Activated gamma-delta T cell treated with Interleukin-2 at 50 U/mL for 16 hours (primary cell): ENCODE results near the gene ZBTB7C.

ENCODE experiments used
- DNase-seq: peaks from one replicate; pipeline ENCODE4 v3.0.0-alpha.2; 2020

ZBTB7C gene

GRCh38 chr18:48044944-48045343 lies 364.2 kb downstream of the ZBTB7C start:
- no peak for DNase-seq

- DNase-seq: no peak
These were observed 366.0 kb downstream of the ZBTB7C start for GRCh38 chr18:48043166-48043565.

- no peak for DNase-seq
These were observed 366.8 kb downstream of the ZBTB7C start for GRCh38 chr18:48042431-48042830.

- DNase-seq: no peak
These were observed 368.6 kb downstream of the ZBTB7C start for GRCh38 chr18:48040457-48041110.

GRCh38 chr18:48039769-48040215 lies 369.4 kb downstream of the ZBTB7C start:
- DNase-seq: no peak

- no peak for DNase-seq
These were observed 370.5 kb downstream of the ZBTB7C start for GRCh38 chr18:48038636-48039035.

GRCh38 chr18:48037481-48038271 lies 371.5 kb downstream of the ZBTB7C start:
- DNase-seq: no peak

- no peak for DNase-seq
These were observed 372.4 kb downstream of the ZBTB7C start for GRCh38 chr18:48036641-48037421.

- no peak for DNase-seq
These were observed 373.0 kb downstream of the ZBTB7C start for GRCh38 chr18:48036226-48036625.

GRCh38 chr18:48035556-48035860 lies 373.7 kb downstream of the ZBTB7C start:
- DNase-seq: no peak

GRCh38 chr18:48034651-48035555 lies 374.3 kb downstream of the ZBTB7C start:
- DNase-seq: no peak

GRCh38 chr18:48033790-48034650 lies 375.2 kb downstream of the ZBTB7C start:
- no peak for DNase-seq

- no peak for DNase-seq
These were observed 376.1 kb downstream of the ZBTB7C start for GRCh38 chr18:48032876-48033789.

GRCh38 chr18:48031641-48032040 lies 377.5 kb downstream of the ZBTB7C start:
- no peak for DNase-seq

- DNase-seq: no peak
These were observed 378.3 kb downstream of the ZBTB7C start for GRCh38 chr18:48030616-48031480.

GRCh38 chr18:48029296-48029986 lies 379.7 kb downstream of the ZBTB7C start:
- DNase-seq: no peak

- DNase-seq: no peak
These were observed 380.5 kb downstream of the ZBTB7C start for GRCh38 chr18:48028696-48029095.

- DNase-seq: no peak
These were observed 381.1 kb downstream of the ZBTB7C start for GRCh38 chr18:48028081-48028480.

- no peak for DNase-seq
These were observed 381.7 kb downstream of the ZBTB7C start for GRCh38 chr18:48027401-48027963.
